Heart right ventricle (tissue), 16 donors: ENCODE measurements around the gene ZNF35. TPM values are rescaled to one million over a fixed set of nuclear protein-coding genes. Genes with fewer than 3 reads are reported as not detected.
"Not testable (repeated sequence)": the region's sequence is repeated elsewhere in the genome, so short reads cannot be mapped to it uniquely, and the experiment has no call there.

Source experiments
- ATAC-seq, 8 donors: fragments of 200-7000 bp; cut with Tn5 transposase; one replicate each; pipeline ENCODE4 v1.9.1; 2020; ENCODE audit warnings: mild to moderate bottlenecking in 8 of 8, moderate library complexity in 8 of 8, moderate number of reproducible peaks in 1 of 8
- DNase-seq, 2 donors: peaks; one replicate each; pipeline ENCODE4 v3.0.0-alpha.2; 2020
- H3K27ac ChIP-seq, 10 donors: fragments of 200-600 bp; sonication (generic) in 2 of 10; one replicate each; pipeline versions ENCODE4 v1.5.0 to v1.8.0; 2020 to 2022; ENCODE audit warnings: mild to moderate bottlenecking in 3 of 10
- H3K27me3 ChIP-seq, 7 donors: fragments of 200-600 bp; one replicate each; pipeline ENCODE4 v1.8.0; 2021 to 2022; ENCODE audit warnings: mild to moderate bottlenecking in 2 of 7
- H3K36me3 ChIP-seq, 9 donors: fragments of 200-600 bp; sonication (generic) in 1 of 9; one replicate each; pipeline versions ENCODE4 v1.5.0 to v1.8.0; 2020 to 2022; ENCODE audit warnings: mild to moderate bottlenecking in 2 of 9
- H3K4me1 ChIP-seq, 9 donors: fragments of 200-600 bp; sonication (generic) in 1 of 9; one replicate each; pipeline versions ENCODE4 v1.5.0 to v1.8.0; 2020 to 2022; ENCODE audit warnings: mild to moderate bottlenecking in 4 of 9
- H3K4me3 ChIP-seq, 10 donors: fragments of 200-600 bp; sonication (generic) in 2 of 10; one replicate each; pipeline versions ENCODE4 v1.5.0 to v1.8.0; 2020 to 2022; ENCODE audit warnings: mild to moderate bottlenecking in 7 of 10, moderate library complexity in 2 of 10
- H3K9me3 ChIP-seq, 11 donors: fragments of 200-600 bp in 10 of 11; sonication (generic) in 2 of 11; one replicate each; pipeline versions ENCODE4 v1.5.0 to v1.8.0; 2013 to 2022; ENCODE audit warnings: mild to moderate bottlenecking in 2 of 11, control low read depth in 1 of 11, moderate library complexity in 1 of 11
- WGBS, 2 donors: extraction: QIAGEN DNeasy Blood & Tissue Kit; methylation state at CpG; one replicate each; pipeline ENCODE4 v1.1.7; 2013; ENCODE audit warnings: inconsistent platforms in 1 of 2; 5-methylcytosine and 5-hydroxymethylcytosine counted together
- intact Hi-C, 10 donors: fragments of 100-400 bp; cut with DNase I; formaldehyde crosslinking; loops; one replicate each; pipeline versions ENCODE4 v1.11.1 to v1.14.2; 2022
- polyA plus RNA-seq, 2 donors: library from polyadenylated mRNA; stranded (reverse); fragments of 200-250 nt; gene quantifications; one replicate each; pipeline ENCODE4 v1.2.3, GENCODE V29; 2013
- total RNA-seq, 10 donors: library from RNA; stranded (reverse); fragmentation: NEBNext Ultra II Directional in 3 of 10; extraction: Animal tissue kit (Norgen Biotek cat#: 25700) in 3 of 10; gene quantifications; one replicate each; pipeline versions ENCODE4 v1.2.1 to v1.2.4, GENCODE V29; 2021 to 2023
- TF ChIP-seq, protein P1 (sequence below), 9 donors: fragments of 200-600 bp; sonication (generic) in 2 of 9; IDR thresholded peaks; one replicate each; pipeline versions ENCODE4 v1.5.0 to v1.8.0; 2021 to 2022; ENCODE audit warnings: antibody characterized with exemption in 9 of 9, mild to moderate bottlenecking in 5 of 9, moderate library complexity in 1 of 9
- donor health status: Arrhythmogenic right ventricular cardiomyopathy.
- donor health status: ischemic (EF 13 %, LVEDD 7.1; RV severe dilation, severe dysfunction).
- donor health status: healthy with polysubstance abuse.
- donor health status: DM: no; HTN: yes; CAD: no.
- donor health status: DM: no; HTN: no; CAD: no.
- donor health status: ischemic (EF 25% LVEDD 6.9; RV normal size, moderate dysfunction).
- donor health status: ischemic (EF 25% LVEDD 5.7; RV mildly dilated, moderate dysfunction).
- donor health status: healthy.
- donor health status: DM: yes; HTN: yes; CAD: no.
- donor health status: Ischemic cardiomyopathy.
- donor health status: ischemic (EF 35%, LVEDD 5.7; RV mildly dilated, moderate dysfunction).
- donor health status: nonischemic (EF 11% LVEDD 7.7; RV severe dilation, severe dysfunction).
- donor health status: DM: yes; HTN: yes; CAD: no.
- donor health status: PGD.
- donor health status: ischemic (EF 29% LVEDD 5.4; RV normal size, mild dysfunction).
- donor health status: nonischemic (EF 23%, LVEDD 6.1; RV moderate dilation, normal function).

ZNF35 gene
- total and polyA plus RNA-seq, 12 donors: 4.1 to 10.2 (median 6.3) TPM

DNA sequence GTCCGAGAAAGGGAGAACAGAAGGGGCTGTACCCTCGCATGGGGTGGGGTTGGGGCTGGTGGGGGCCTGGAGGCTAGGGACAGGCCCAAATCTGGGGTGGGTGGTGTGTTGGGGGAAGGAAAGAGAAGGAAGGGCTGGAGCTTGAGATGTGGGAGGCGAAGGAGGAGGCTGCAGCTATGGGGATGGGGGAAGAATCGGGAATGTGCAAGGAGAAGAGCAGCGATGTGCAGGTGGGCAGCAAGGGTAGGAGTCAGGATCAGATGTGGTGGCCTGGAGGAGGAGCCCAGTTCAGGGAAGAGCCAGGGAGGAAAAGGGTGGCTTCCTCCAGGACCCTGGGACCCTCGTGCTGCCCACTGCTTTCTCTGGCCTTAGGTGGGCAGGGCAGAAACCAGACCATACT is 21.2 kb downstream of the ZNF35 start:
- no peak overlapping the region for H3K4me3 ChIP-seq
- no peaks in the 10 kb centered on the region for H3K27me3 ChIP-seq
- H3K9me3 ChIP-seq: peaks cover 0 to 14% (median 0%) of the 10 kb centered on the region in 11 donors
- no peaks in the 10 kb centered on the region for H3K36me3 ChIP-seq
- TF ChIP-seq, protein P1, sequence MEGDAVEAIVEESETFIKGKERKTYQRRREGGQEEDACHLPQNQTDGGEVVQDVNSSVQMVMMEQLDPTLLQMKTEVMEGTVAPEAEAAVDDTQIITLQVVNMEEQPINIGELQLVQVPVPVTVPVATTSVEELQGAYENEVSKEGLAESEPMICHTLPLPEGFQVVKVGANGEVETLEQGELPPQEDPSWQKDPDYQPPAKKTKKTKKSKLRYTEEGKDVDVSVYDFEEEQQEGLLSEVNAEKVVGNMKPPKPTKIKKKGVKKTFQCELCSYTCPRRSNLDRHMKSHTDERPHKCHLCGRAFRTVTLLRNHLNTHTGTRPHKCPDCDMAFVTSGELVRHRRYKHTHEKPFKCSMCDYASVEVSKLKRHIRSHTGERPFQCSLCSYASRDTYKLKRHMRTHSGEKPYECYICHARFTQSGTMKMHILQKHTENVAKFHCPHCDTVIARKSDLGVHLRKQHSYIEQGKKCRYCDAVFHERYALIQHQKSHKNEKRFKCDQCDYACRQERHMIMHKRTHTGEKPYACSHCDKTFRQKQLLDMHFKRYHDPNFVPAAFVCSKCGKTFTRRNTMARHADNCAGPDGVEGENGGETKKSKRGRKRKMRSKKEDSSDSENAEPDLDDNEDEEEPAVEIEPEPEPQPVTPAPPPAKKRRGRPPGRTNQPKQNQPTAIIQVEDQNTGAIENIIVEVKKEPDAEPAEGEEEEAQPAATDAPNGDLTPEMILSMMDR (IDR thresholded peaks at IDR 0.05): no peak
- DNase-seq: no peak
- 88 to 93% methylated on average over 6 of the region's 6 CpGs for WGBS, 2 donors
- intact Hi-C loops: no loop called here
- ATAC-seq: no peak
- H3K4me1 ChIP-seq: no peaks in the 10 kb centered on the region
- H3K27ac ChIP-seq: no peak overlapping the region

DNA sequence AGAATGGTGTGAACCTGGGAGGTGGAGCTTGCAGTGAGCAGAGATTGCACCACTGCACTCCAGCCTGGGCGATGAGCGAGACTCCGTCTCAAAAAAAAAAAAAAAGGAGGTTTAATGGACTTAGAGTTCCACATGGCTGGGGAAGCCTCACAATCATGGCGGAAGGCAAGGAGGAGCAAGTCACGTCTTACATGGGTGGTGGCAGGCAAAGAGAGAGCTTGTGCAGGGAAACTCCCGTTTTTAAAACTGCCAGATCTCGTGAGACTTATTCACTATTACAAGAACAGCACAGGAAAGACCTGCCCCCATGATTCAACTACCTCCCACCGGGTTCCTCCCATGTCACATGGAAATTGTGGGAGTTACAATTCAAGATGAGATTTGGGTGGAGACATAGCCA is 24.9 kb downstream of the ZNF35 start:
- H3K27ac ChIP-seq, H3K27me3 ChIP-seq, ATAC-seq, H3K9me3 ChIP-seq, intact Hi-C loops, H3K4me3 ChIP-seq, DNase-seq, H3K4me1 ChIP-seq, H3K36me3 ChIP-seq: not testable (repeated sequence)
- WGBS, 2 donors: 86 to 92% methylated on average over 8 of the region's 8 CpGs

DNA sequence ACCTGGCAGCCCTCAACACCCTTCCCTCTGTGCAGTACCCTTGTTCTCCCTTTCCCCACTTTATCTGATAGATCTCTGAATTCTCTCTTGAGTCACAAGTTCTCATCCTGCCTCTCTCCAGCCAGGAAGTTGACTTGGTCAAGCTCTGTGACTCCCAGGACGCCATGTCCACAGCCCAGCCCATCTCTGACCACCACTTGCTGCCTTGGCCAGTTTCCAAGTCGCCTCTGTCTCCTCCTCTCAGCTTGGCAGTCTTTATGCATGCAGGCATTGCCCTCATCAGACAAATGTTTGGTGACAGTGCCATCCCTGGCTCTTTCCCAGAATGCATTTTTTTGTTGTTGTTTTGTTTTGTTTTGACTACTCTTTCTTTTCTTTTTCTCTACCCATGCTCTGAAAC is 25.7 kb downstream of the ZNF35 start:
- intact Hi-C loops: no loop called here
- no peak for ATAC-seq
- H3K4me1 ChIP-seq: no peaks in the 10 kb centered on the region
- TF ChIP-seq, protein P1 (IDR thresholded peaks at IDR 0.05): no peak
- no peaks in the 10 kb centered on the region for H3K27me3 ChIP-seq
- peaks cover 0 to 6% (median 0%) of the 10 kb centered on the region in 11 donors for H3K9me3 ChIP-seq
- H3K36me3 ChIP-seq: no peaks in the 10 kb centered on the region
- H3K27ac ChIP-seq: no peak overlapping the region
- WGBS, 2 donors: 55 to 75% methylated on average over 2 of the region's 2 CpGs
- no peak overlapping the region for H3K4me3 ChIP-seq
- no peak for DNase-seq

DNA sequence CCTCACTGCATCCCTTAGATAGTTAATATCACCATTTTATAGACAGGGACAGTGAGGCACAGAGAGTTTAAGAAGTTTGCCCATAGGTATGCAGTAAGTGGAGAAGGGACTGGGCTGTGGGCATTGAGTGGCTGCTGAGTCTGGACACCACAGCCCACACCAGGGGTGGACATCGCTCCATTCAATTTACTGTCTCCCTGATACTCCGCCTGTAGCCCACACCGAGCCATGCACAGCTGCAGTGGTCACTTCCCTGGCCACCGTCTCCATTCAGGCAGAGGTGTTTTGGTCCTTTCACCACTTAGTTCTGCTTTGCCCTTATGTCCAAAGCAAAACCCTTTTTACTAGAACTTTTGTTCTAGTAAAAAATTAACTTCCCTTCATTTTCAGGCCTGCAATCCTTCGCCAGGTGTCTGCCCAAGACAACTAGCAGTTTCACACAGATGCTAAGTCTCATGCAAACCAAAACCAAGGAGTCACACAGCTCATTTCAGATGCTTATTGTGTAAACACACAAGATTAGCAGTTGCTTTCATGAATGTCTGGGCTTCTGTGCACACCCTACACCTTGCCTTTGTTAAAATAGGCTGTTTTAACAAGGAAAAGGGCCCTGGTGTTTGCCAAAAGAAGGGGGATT is 30.1 kb downstream of the ZNF35 start:
- WGBS, 2 donors: 98% methylated on average over 5 of the region's 5 CpGs

More for the DNA sequence above, 30.1 kb downstream of the ZNF35 start:
- intact Hi-C loops: no loop called here
- no peak for ATAC-seq
- no peaks in the 10 kb centered on the region for H3K27me3 ChIP-seq
- H3K27ac ChIP-seq: no peak overlapping the region
- H3K9me3 ChIP-seq: peaks cover 0 to 35% (median 0%) of the 10 kb centered on the region in 11 donors
- DNase-seq: no peak
- TF ChIP-seq, protein P1 (IDR thresholded peaks at IDR 0.05): no peak
- peaks cover 0 to 5% (median 0%) of the 10 kb centered on the region in 9 donors for H3K36me3 ChIP-seq
- H3K4me3 ChIP-seq: no peak overlapping the region
- no peaks in the 10 kb centered on the region for H3K4me1 ChIP-seq
